Neural progenitor cell (in vitro differentiated cells): ENCODE data around the gene ESPN.

Source experiments
- EZH2phosphoT487 ChIP-seq: fragments of 200-600 bp; sonication (generic); IDR thresholded peaks from 2 replicates; pipeline ENCODE4 v1.6.1; 2017; ENCODE audit warnings: antibody characterized with exemption
- TF ChIP-seq, protein P1 (sequence below): fragments of 200-600 bp; sonication (generic); IDR thresholded peaks from 2 replicates; pipeline ENCODE4 v1.5.1; 2017; ENCODE audit warnings: antibody characterized with exemption, mild to moderate bottlenecking

DNA sequence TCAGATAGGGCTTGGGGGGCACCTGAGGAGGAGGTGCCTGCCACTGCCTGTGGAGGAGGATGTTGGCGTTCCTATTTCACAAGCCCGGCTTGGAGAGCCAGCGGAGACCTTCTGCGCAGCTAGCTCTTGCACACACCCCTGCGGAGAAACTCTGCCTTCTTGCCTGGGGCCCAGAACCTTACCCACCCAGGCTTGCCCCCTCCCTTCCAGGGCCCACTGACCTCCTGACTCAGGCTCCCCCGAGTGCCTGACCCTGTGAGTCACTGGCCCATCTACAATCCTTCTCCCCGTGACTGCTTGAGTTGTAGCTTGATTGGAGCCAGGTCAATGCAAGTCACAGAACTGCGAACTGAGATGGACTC, 8.3 kb upstream of the ESPN start:
- TF ChIP-seq, protein P1, sequence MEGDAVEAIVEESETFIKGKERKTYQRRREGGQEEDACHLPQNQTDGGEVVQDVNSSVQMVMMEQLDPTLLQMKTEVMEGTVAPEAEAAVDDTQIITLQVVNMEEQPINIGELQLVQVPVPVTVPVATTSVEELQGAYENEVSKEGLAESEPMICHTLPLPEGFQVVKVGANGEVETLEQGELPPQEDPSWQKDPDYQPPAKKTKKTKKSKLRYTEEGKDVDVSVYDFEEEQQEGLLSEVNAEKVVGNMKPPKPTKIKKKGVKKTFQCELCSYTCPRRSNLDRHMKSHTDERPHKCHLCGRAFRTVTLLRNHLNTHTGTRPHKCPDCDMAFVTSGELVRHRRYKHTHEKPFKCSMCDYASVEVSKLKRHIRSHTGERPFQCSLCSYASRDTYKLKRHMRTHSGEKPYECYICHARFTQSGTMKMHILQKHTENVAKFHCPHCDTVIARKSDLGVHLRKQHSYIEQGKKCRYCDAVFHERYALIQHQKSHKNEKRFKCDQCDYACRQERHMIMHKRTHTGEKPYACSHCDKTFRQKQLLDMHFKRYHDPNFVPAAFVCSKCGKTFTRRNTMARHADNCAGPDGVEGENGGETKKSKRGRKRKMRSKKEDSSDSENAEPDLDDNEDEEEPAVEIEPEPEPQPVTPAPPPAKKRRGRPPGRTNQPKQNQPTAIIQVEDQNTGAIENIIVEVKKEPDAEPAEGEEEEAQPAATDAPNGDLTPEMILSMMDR: no peak
- TF ChIP-seq EZH2phosphoT487: no peak
